NCI-H748 (cell line): Measurements from ENCODE around the gene GALNT18.
"Not testable (repeated sequence)": the region's sequence is repeated elsewhere in the genome, so short reads cannot be mapped to it uniquely, and the experiment has no call there.

ENCODE experiments used
- DNase-seq: peaks from one replicate; lab custom pipeline; 2025; ENCODE audit not compliant: unreplicated experiment; lab: John Stamatoyannopoulos, UW

Gene GALNT18

DNA sequence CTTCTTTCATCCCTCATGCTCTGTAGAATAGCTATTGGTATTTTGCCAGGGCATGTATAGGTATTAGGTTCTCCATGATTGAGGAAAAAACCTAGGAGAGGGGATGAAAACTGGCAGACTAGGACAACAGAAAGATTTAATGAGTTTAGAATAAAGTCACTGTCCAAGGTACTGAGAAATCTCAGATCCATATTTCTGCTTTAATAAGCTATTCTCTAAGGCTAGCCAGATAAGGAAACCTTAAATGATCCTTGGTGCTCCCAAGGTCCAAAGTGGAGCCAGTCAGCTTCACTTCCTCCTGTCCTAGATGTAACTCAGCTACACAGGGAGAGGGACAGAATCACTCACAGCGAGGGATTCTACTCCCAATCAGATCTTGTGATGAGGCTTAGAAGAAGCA lies 255.0 kb downstream of the GALNT18 start:
- DNase-seq, result no peak

DNA sequence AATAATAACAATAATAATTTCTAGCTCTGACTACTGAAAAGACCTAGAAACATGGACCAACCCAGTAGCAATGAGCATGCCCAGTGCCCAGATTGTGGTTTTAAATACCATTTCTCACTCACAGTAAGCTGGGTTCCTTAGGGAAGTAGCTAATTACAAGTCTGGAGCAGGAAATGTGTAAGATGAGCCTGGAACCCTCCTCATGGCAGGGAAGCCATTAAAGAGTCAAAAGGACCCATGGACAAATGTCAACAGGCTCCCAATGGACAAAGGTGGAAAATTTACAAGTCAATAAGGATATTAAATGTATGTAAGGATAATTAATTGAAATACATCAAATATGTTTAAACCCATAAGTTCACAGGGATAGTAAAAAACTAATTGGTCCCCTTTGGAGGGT lies 258.1 kb downstream of the GALNT18 start:
- DNase-seq, result peak; percentile 23

- peak; percentile 82 for DNase-seq
These were observed 262.2 kb downstream of the GALNT18 start for GRCh38 chr11:11359611-11360010.

GRCh38 chr11:11356842-11357241 lies 265.0 kb downstream of the GALNT18 start:
- no peak for DNase-seq

DNA sequence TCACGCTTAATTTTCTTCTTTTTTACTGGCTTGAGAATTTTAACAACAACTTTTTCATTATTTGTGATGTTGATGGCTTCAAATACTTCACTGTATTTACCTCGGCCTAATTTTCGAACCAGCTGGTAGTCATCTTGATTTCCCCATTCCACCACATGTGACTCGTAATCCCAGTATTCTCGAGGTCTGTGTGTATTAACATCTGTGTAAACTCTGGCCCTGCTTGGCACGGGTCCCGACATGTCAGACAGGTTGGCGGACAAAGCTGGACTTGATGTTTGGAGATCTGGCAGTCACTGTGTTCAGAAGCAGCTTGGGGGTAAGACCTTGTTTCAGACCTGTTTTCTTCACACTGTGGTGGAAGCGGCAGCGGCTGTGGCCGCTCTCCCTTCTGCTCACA lies 268.9 kb downstream of the GALNT18 start, which contains the start of gene CSNK2A3:
Gene CSNK2A3, minus strand, starts transcription at position 373 of the 400 bp plus-strand sequence. Its CDS starts 131 bp downstream, at position 242.
- not testable (repeated sequence) for DNase-seq

DNA sequence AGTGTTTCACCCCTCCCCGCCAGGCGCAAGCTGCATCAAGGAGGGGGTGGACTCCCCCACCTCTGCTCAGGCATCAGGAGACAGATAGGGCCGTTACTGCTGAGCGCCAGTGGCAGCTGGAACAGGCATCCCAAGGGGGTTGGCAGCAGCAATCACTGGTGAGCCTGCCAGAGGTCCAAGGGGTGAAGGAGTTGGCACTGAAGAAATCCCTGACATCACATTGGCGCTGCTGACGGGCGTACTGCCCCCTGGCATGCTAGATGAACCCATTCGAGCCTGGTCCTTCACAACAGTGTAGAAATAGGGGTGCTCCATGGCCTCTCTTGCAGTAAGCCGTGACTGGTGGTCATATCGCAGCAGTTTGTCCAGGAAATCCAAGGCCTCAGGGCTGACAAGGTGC lies 270.0 kb downstream of the GALNT18 start:
- DNase-seq, result not testable (repeated sequence)

DNA sequence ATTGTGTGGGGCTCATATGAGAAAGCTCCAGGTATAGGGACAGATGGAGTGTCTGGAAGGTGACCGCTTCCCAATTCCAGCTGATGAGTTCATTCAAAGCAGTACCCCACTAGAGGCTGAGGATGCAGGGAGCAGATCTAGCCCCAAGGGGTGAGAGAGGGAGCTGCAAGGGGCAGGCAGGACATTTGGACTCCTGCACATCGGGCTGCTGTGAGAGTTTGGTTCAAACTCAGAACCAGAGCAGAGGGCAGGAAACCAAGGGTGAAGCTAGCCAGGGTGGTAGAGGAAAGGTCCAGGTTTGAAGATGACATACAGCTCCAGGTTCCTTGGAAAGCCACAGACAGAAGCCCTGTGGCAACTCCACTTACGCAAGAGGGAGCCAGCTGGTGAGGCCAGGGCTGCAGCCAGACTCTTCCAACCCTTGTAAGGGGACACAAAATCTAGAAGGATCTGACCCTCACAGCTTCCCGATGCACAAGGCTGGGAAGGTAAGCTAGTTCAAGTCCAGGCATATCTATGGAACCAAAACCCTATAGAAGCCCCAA lies 270.7 kb downstream of the GALNT18 start:
- no peak for DNase-seq

DNA sequence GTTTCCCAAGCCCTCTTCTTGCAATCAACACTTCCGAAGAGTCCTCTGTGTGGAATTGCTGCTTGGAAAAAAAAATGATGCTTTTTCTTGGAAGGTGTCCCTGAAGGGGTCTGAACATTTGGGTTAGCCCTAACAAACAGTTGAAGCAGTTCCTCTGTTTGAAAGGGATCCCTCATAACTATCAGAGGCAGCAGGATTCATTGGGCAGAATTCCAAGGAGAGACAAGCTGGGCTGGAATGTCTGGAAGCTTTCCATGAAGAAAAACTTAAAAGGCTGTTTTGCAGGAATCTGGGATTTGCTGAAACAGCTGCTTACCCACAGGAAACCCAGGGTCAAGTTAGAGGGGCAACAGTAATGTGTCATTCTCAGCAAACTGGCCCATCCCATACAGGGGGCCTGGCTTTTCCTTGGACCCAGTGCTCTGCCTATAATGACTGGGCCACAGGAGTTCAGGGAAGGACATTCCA lies 271.9 kb downstream of the GALNT18 start:
- no peak for DNase-seq

DNA sequence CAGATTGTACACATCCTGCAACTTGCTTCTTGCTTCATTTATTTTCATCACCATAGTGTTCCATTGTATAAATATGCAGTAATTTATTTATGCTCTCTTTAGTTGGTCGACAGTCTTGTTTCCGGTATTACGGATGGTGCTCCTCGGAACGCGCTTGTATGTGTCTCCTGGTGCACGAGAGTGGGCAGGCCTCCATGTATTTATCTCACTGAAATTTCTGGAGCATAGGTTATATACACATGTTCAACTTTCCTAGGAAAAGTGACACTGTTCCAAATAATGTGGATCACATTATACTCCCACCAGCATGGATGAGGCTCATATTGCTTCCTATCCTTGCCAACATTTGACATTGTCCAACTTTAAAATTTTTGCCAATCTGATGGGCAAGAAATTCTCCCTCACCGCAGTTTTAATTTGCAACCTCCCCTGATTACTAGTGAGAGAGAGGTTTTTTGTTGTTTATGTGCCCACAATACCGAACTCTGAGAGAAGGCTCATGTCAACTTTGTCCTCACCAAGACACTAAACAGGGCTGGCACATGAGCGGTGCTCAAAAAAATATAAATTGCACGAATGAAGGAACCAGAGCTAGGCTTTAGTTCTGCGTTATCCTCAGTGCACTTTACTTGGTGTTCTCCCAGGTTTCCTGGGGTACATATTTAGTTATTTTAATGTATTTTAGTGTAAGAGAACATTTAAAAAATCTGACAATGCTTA lies 272.5 kb downstream of the GALNT18 start:
- DNase-seq, result no peak

GRCh38 chr11:11348303-11348702 lies 273.5 kb downstream of the GALNT18 start:
- DNase-seq, result no peak

DNA sequence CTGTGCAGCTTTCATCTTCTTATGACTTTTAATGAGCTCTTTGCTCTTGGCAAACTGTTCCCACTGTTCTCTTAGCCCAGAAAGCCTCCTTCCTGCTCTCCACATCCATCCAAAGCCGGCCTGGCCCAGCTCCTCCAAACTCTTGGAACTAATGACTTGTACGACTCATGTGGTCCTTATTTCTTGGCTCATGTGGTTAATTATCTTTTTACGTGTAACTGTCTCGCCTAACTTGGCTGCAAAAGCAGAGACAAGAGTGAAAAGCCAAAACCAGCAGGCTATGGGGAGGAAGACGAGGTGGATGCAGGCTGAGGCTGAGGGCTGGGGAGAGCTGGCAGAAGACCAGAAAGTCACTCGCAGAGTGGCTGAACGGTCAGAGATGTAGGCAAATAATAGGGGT lies 274.2 kb downstream of the GALNT18 start:
- DNase-seq, result no peak

- DNase-seq, result peak; percentile 97
These were observed 275.5 kb downstream of the GALNT18 start for GRCh38 chr11:11346303-11346702.

DNA sequence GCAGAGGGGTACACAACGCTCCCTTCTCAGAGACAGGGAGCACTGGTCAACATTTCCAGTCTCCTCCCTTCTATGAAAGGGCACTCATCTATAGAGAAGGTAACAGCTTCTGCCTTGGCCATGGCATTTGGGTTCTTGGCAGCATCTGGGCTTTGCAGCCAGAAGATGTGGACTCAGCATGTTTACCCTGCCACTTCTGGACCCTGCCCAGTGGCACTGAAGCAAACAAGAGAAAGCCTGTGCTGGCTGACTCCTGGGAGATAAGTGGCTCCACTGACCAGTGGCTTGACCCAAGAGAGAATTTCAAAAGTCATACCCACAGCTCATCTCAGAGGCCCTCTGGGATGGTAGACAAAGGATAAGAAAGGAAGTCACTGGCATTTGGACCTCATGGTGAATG lies 276.7 kb downstream of the GALNT18 start:
- DNase-seq, result no peak

- no peak for DNase-seq
These were observed 277.8 kb downstream of the GALNT18 start for GRCh38 chr11:11344045-11344444.

- DNase-seq, result no peak
These were observed 283.5 kb downstream of the GALNT18 start for GRCh38 chr11:11338304-11338703.

DNA sequence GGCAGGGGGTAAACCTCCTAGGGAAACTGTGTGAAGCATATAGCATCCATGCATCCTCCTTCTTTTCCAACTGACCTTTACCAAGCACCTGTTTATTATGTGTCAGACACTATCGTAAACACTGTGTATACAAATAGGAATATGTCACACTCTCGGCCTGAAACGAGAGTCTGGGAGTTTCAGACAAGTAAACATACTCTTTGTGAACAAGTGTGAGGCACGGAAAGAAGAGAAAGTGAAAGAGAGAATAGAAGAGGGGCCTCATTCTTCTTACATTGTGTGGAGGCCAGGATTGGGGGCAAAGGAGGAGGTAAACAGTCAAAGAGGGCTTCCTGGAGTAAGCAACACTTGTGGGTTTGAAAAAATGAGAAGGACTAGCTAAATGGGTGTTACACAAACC lies 285.1 kb downstream of the GALNT18 start:
- no peak for DNase-seq

DNA sequence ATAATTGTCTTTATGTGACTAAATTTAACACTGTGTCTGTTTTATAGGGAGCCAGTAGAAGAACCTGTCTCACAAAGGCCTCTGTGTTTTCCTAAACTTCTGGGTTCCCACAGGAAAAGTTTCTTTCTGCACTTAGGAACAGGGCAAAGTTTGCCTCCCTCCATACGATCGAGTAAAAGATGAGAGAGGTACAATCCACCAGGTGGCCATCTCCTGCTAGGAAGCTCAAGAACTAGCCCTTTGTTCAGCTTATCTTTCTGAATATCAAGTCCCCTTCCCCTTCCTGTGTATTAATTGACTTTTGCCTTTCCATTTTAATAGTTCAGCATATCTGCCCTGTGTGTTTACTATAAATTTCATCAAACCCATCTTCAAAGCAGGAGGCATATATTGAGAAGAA lies 286.8 kb downstream of the GALNT18 start:
- no peak for DNase-seq

DNA sequence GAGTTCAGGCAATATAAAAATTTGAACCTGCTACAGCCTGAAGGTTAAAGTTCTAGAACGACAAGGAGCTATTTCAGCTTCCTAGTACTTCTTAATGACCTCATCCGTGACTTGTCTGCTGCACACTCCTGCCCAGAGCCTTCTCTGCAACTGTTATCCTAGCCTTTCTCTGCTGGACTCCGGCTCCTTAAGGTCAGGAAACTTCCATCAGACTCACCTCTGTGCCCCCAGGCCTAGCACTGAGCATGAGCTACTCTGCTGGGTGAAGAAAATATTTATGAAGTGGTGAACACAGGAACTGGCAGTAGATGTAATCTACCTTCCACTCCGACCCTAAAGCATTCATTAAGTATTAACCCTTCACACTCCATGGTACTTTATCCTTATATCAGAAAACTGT lies 287.2 kb downstream of the GALNT18 start:
- DNase-seq, result no peak

DNA sequence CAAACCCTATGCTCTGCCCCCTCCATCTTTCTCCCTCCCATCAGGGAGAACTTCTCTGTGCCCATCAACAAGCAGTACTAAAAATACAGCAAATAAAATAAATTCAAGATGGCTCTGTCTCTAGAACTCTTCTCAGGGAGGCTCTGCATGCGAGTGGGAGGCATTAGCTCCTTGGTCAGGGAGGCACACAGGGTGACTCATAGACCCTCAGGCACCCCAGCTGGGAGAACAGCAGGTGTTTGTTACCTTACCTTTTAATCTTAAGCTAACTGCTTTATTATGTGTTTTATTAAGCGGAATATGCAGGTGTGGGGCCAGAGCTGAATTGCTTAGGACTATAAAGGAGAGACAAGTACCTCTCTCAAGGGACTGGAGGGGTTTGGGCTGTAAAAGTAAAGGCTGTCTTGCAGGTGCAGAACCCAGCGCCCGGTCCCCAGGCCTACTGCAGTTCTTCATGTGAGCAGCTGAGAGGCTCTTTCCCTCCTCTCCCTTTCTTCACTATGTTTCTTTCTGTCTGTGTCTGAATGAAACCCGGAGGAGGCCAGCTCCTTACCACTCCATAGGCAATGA lies 289.6 kb downstream of the GALNT18 start:
- peak; percentile 23 for DNase-seq

- no peak for DNase-seq
These were observed 292.6 kb downstream of the GALNT18 start for GRCh38 chr11:11329062-11329806.

DNA sequence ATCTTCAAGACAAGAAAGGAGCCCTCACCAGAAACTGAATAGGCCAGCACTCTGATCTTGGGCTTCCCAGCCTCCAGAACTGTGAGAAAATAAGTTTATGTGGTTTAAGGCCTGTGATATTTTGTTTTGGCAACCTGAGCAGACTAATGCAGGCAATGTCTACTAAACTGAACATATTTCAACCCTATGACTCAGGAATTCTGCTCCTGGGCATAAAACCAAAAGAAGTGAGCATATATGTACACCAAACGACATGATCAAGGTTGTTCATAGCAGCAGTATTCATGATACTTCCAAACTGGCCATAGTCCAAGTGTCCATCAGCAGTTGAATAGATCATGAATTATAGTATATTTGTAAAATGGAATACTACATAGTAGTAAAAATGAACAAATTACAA lies 297.7 kb downstream of the GALNT18 start:
- no peak for DNase-seq

GRCh38 chr11:11322101-11322500 lies 299.7 kb downstream of the GALNT18 start:
- no peak for DNase-seq
